ENCODE data around the gene METAP1D.

The METAP1D gene

GRCh38 chr2:172093416-172094293 lies 93.9 kb downstream of the METAP1D start:
- no peak for DNase-seq

- no peak for DNase-seq
Measured at GRCh38 chr2:172094294-172095145, 94.8 kb downstream of the METAP1D start.

GRCh38 chr2:172095146-172095904 lies 95.6 kb downstream of the METAP1D start:
- peak; percentile 61 for DNase-seq

GRCh38 chr2:172095905-172096625 lies 96.3 kb downstream of the METAP1D start:
- no peak for DNase-seq

- DNase-seq: no peak
Measured at GRCh38 chr2:172096626-172097547, 97.1 kb downstream of the METAP1D start.

GRCh38 chr2:172097557-172098131 lies 97.9 kb downstream of the METAP1D start:
- no peak for DNase-seq

GRCh38 chr2:172098287-172098649 lies 98.5 kb downstream of the METAP1D start:
- no peak for DNase-seq

GRCh38 chr2:172098650-172099471 lies 99.1 kb downstream of the METAP1D start:
- no peak for DNase-seq

- DNase-seq: no peak
Measured at GRCh38 chr2:172099472-172100079, 99.8 kb downstream of the METAP1D start.

GRCh38 chr2:172100080-172100934 lies 100.6 kb downstream of the METAP1D start:
- no peak for DNase-seq

- DNase-seq: no peak
Measured at GRCh38 chr2:172100935-172101820, 101.4 kb downstream of the METAP1D start.

- no peak for DNase-seq
Measured at GRCh38 chr2:172101821-172102390, 102.2 kb downstream of the METAP1D start.

- peak; percentile 59 for DNase-seq
Measured at GRCh38 chr2:172102391-172103359, 102.9 kb downstream of the METAP1D start, which contains the start of gene DLX2. Gene DLX2 (minus strand): TSS chr2:172102900. CDS start chr2:172102538, 362 bp downstream.

- DNase-seq: peak; percentile 66
Measured at GRCh38 chr2:172103471-172104272, 103.9 kb downstream of the METAP1D start.

Data from activated naive CD4-positive, alpha-beta T cell treated with anti-CD3 and anti-CD28 coated beads, Interleukin-2, amount 50 U/mL, for 16 hours (primary cell).